Omental fat pad (tissue), 4 donors: ENCODE results near the gene PTGES3L. TPM values are rescaled to one million over a fixed set of nuclear protein-coding genes. Genes with fewer than 3 reads are reported as not detected.

ENCODE experiments used
- ATAC-seq: fragments of 150-250 bp; one replicate; pipeline ENCODE4 v1.9.1; 2016; ENCODE audit warnings: mild to moderate bottlenecking, moderate library complexity; ENCODE audit not compliant: low FRiP score
- DNase-seq: peaks from one replicate; pipeline ENCODE4 v3.0.0-alpha.2; 2019; ENCODE audit warnings: low spot score
- total RNA-seq, 4 donors: library from RNA; depleted of rRNA; stranded (reverse); fragments of >200 nt; gene quantifications; one replicate each; pipeline ENCODE4 v1.1.0, GENCODE V29; 2016
- TF ChIP-seq, protein P1 (sequence below), 3 donors: fragments of 450-650 bp; IDR thresholded peaks; one replicate each; pipeline ENCODE4 v1.5.1; 2016 to 2017; ENCODE audit warnings: antibody characterized with exemption in 3 of 3, mild to moderate bottlenecking in 3 of 3, moderate library complexity in 2 of 3

PTGES3L gene
- total RNA-seq, 4 donors from 2014 or later: 1.2 TPM; not detected in 3

DNA sequence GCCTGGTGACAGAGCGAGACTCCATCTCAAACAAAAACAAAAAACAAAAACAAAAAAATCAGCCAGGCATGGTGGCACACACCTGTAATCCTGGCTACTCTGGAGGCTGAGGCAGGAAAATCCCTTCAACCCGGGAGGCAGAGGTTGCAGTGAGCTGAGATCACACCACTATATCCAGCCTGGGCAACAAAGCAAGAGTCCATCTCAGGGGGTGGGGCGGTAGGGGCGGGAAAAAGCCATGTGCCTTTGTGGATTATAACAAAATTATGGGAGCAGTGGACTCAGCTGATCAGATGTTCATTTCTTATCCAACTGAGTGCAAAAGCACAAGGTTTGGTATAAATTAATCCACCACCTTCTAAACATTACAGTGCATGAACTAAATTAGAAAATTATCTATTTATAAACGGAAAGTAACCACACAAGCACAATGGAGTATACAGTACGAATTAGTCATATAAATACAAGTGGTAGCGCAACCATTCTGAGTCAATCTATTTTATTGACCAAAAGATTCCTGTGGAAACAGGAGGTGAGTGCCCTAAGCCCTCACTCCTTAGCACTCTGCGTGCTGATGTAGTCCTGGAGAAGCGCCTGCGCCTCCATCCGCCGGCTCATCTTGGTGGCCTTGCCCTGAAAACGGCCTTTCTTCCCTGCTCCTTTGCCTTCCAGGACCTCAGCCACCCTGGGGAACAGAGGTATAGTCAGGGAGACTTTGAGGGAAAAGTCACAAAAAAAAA is 29.7 kb downstream of the PTGES3L start:
- TF ChIP-seq, protein P1, sequence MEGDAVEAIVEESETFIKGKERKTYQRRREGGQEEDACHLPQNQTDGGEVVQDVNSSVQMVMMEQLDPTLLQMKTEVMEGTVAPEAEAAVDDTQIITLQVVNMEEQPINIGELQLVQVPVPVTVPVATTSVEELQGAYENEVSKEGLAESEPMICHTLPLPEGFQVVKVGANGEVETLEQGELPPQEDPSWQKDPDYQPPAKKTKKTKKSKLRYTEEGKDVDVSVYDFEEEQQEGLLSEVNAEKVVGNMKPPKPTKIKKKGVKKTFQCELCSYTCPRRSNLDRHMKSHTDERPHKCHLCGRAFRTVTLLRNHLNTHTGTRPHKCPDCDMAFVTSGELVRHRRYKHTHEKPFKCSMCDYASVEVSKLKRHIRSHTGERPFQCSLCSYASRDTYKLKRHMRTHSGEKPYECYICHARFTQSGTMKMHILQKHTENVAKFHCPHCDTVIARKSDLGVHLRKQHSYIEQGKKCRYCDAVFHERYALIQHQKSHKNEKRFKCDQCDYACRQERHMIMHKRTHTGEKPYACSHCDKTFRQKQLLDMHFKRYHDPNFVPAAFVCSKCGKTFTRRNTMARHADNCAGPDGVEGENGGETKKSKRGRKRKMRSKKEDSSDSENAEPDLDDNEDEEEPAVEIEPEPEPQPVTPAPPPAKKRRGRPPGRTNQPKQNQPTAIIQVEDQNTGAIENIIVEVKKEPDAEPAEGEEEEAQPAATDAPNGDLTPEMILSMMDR (IDR thresholded peaks at IDR 0.05): no peak
- ATAC-seq: no peak
- DNase-seq: no peak

DNA sequence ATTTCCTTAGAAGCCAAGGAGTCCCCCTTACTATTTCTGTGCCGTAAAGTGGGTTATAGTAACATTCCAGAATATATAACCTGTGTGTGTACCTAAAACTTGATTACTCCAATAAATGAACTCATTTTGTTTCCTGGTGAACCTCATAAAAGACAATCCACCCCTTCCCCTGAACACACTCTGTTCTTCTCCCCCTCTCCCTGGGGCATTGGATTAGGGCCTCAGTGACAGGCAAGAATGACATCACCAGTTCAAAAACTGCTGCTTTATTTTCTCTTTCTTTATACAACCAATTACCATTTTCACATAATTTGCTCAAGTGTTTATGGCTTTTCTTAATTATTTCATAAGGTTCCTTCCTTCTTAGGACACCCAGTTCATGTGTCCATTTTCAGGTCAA is 33.1 kb downstream of the PTGES3L start:
- ATAC-seq (no peak), DNase-seq (no peak)
- TF ChIP-seq, protein P1 (IDR thresholded peaks at IDR 0.05): no peak

DNA sequence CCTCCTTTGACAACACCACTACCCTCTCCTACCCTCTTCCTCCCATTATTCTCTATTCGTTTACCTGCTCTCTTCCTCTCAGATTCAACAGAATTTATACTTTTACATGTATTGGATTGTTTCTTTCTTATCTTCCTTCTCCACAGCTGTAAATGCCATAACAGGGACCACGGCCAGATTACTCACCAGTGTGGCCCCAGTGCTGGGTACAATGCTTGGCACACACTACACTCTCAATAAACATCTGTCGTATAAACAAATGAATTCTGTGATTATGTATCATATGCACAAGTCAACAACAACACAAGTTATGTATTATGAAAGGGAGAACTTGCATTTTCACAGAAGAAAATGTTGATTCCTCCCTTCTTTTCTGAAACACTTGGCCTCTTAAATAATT is 35.7 kb downstream of the PTGES3L start:
- no peak for ATAC-seq
- TF ChIP-seq, protein P1 (IDR thresholded peaks at IDR 0.05): no peak

DNA sequence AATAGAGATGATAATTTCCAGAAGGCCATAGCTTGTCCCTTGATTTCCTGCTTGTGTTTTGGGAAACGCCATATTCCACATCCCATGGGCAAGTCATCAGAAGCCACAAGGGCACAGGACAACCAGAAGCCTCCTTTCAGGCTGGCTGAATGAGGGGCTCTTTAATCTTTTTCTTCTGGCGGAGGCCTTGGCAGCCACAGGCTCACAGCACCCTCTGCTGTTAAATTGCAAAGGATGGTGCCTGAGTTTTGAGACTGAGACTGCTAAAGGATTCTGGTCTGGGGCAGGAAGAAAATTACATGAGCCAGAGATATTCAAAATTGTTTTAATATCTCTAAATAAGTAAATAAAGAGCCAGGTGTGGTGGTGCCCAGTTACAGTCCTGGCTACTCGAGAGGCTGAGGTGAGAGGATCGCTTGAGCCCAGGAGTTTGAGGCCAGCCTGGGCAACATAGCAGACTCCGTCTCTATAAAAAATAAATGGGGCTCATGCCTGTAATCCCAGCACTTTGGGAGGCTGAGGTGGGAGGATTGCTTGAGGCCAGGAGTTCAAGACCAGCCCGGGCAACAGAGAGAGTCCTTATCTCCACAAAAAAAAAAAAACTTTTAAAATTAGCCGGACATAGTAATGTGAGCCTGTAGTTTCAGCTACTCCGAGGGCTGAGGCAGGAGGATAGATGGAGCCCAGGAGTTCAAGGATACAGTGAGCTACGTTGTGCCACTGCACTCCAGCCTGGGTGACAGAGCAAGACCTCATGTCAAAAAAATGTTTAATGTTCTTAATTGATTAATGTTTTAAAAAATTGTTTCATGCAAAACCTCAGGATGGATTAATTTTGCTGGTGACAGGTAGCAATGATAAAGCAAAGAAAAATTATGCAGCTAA is 41.9 kb downstream of the PTGES3L start:
- ATAC-seq (peak; percentile 54), DNase-seq (no peak)
- TF ChIP-seq, protein P1 (IDR thresholded peaks at IDR 0.05): peak in 1 of 3 donors; percentile 13

More for the DNA sequence above, 35.7 kb downstream of the PTGES3L start:
- DNase-seq: no peak

DNA sequence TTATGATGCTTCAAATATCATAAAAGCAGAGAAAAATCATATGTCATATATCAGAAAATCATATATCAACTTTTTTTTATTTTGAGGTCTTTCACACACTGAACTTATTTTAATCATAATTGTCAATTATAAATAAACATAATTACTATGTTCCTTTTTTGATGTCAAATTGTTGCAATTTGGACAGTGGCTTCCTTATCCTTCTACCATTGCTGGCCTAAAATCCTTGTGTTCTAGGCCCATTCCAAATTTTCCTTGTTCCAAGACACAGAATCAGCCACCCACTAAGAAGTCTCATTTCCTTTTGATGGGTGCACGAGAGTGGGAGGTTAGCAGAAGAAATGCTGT is 50.4 kb downstream of the PTGES3L start:
- ATAC-seq: no peak
- no peak for DNase-seq
- TF ChIP-seq, protein P1 (IDR thresholded peaks at IDR 0.05): no peak

DNA sequence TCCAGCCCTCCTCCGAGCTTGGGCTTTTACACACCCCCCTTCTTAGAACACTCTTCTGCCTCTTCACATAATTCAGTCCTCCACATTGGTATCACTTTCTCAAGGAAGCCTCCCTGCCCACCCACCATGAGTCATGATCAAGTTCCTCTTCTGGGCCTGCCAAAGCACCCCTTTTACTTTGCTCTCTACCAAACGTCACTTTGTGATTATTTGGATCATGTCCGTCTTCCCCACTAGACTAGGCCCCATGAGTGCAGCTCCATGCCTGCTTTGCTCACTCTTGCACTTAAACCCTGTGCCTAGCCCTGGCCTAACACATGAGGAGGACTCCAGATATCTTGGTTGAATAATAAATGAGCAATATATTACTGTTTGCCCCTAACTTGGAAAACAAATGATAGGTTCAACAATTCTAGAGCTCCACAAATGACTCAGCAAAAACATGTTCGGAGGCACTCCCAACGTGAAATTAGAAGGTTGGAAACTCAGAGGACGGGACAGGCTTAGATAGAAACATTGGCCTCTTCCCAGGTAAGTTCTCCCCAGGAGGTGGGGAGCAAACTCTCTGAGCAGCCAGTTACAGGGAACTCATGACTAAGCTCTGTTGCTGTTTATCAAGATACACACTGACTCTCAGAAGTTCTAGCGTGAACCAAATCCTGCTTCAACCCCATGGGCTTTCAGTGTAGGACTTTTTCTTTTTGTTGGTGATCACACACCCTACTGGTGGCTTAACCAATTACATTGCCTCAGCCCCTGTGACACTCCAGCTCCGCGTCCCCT is 51.0 kb downstream of the PTGES3L start:
- no peak for DNase-seq
- peak; percentile 95 for ATAC-seq
- TF ChIP-seq, protein P1 (IDR thresholded peaks at IDR 0.05): peak in 1 of 3 donors; percentile 30
